Endothelial cell of umbilical vein (primary cell): ENCODE results near the gene DENND1B. TPM values are rescaled to one million over a fixed set of nuclear protein-coding genes. Genes with fewer than 3 reads are reported as not detected.

Experiments used
- BruUV-seq: library from RNA; stranded (reverse); fragments of 400-500 nt; replicated peaks from 2 replicates; lab custom pipeline; 2021; lab: Mats Ljungman, UMichigan
- CTCF ChIA-PET: fragments of 300-600, 350-600 bp; sonication (Branson Sonifier 250); formaldehyde crosslinking; loops from one replicate; lab custom pipeline; 2021; ENCODE audit warnings: antibody characterized with exemption, inconsistent platforms; lab: Charles Lee
- POLR2A ChIA-PET: fragments of 300-600, 350-600 bp; sonication (Branson Sonifier 250); formaldehyde crosslinking; loops from one replicate; lab custom pipeline; 2021; ENCODE audit warnings: antibody characterized with exemption, inconsistent platforms; lab: Charles Lee
- DNase-seq: peaks from one replicate; pipeline ENCODE4 v3.0.0-alpha.2; 2011; ENCODE audit warnings: low read depth, low spot score
- FAIRE-seq: peaks from 2 replicates; lab custom pipeline; 2011; peaks lifted over from hg19 to GRCh38; lab: Jason Lieb, UNC
- H2AFZ ChIP-seq: 2 replicates; pipeline ENCODE4 v1.6.0; 2012; ENCODE audit warnings: low read depth, low read length, control low read depth, inconsistent platforms
- H3K27ac ChIP-seq: 2 replicates; pipeline ENCODE4 v1.5.1; 2011; ENCODE audit warnings: low read depth, mild to moderate bottlenecking, control low read depth, low read length, moderate library complexity; ENCODE audit not compliant: insufficient read depth
- H3K27me3 ChIP-seq, 2 experiments: 2 replicates each; pipeline versions ENCODE4 v1.6.0 to v1.6.1; 2011; ENCODE audit warnings: low read length in 2 of 2, mixed read lengths in 1 of 2; ENCODE audit not compliant: control insufficient read depth in 2 of 2, insufficient read depth in 2 of 2
- H3K36me3 ChIP-seq, 2 experiments: 2 replicates in 1 of 2; 3 replicates in 1 of 2; pipeline ENCODE4 v1.5.1; 2011; ENCODE audit warnings: low read length in 2 of 2, mild to moderate bottlenecking in 1 of 2, moderate library complexity in 1 of 2; ENCODE audit not compliant: control insufficient read depth in 2 of 2, insufficient read depth in 2 of 2; ENCODE audit errors: extremely low read depth in 1 of 2
- H3K4me1 ChIP-seq: 3 replicates; pipeline ENCODE4 v1.5.1; 2011; ENCODE audit warnings: mild to moderate bottlenecking, low read length; ENCODE audit not compliant: control insufficient read depth, insufficient read depth; ENCODE audit errors: extremely low read depth
- H3K4me2 ChIP-seq: 2 replicates; pipeline ENCODE4 v1.6.1; 2011; ENCODE audit warnings: low read length, control low read depth, mixed read lengths; ENCODE audit not compliant: insufficient read depth
- H3K4me3 ChIP-seq, 3 experiments: fragments of 200-600 bp in 1 of 3; sonication (generic), shearing (Covaris generic) in 1 of 3; replicated peaks in 1 of 3; 2 replicates each; pipeline ENCODE4 v1.5.1; 2011 to 2016; ENCODE audit warnings: control low read depth in 3 of 3, low read length in 3 of 3, mild to moderate bottlenecking in 2 of 3, inconsistent platforms in 1 of 3, low read depth in 1 of 3, moderate library complexity in 1 of 3; ENCODE audit not compliant: insufficient read depth in 1 of 3
- H3K79me2 ChIP-seq: 2 replicates; pipeline ENCODE4 v1.6.0; 2012; ENCODE audit warnings: low read length, inconsistent platforms; ENCODE audit not compliant: control insufficient read depth, insufficient read depth
- H3K9ac ChIP-seq: replicated peaks from 2 replicates; pipeline ENCODE3; 2011; ENCODE audit warnings: low read length, control low read depth; ENCODE audit not compliant: insufficient read depth; ENCODE audit errors: extremely low read depth
- H3K9me1 ChIP-seq: replicated peaks from 3 replicates; pipeline ENCODE4 v1.6.0; 2011; ENCODE audit warnings: mild to moderate bottlenecking, low read length; ENCODE audit not compliant: control insufficient read depth, insufficient read depth; ENCODE audit errors: extremely low read depth
- H3K9me3 ChIP-seq: replicated peaks from 2 replicates; pipeline ENCODE4 v1.5.1; 2012; ENCODE audit warnings: low read length, inconsistent platforms; ENCODE audit not compliant: control insufficient read depth, insufficient read depth
- H4K20me1 ChIP-seq: replicated peaks from 2 replicates; pipeline ENCODE3; 2011; ENCODE audit warnings: mild to moderate bottlenecking, low read length; ENCODE audit not compliant: control insufficient read depth, insufficient read depth; ENCODE audit errors: extremely low read depth
- EZH2 ChIP-seq: IDR thresholded peaks from 2 replicates; pipeline ENCODE4 v1.6.1; 2012; ENCODE audit warnings: borderline replicate concordance, low read depth, mild to moderate bottlenecking, moderate library complexity, low read length, inconsistent platforms; ENCODE audit not compliant: severe bottlenecking
- FOS ChIP-seq: IDR thresholded peaks from 2 replicates; pipeline ENCODE4 v1.6.1; 2011; ENCODE audit warnings: mild to moderate bottlenecking, low read length, moderate library complexity, borderline replicate concordance; ENCODE audit not compliant: insufficient read depth
- GATA2 ChIP-seq: IDR thresholded peaks from 2 replicates; pipeline ENCODE4 v1.7.0; 2011; ENCODE audit warnings: low read depth, mild to moderate bottlenecking, moderate library complexity, mixed read lengths, low read length; ENCODE audit not compliant: insufficient read length, insufficient read depth
- JUN ChIP-seq: IDR thresholded peaks from 2 replicates; pipeline ENCODE4 v1.6.1; 2011; ENCODE audit warnings: borderline replicate concordance, low read depth; ENCODE audit not compliant: insufficient read length, insufficient read depth
- MYC ChIP-seq: IDR thresholded peaks from one replicate; pipeline ENCODE4 v1.6.1; 2011; ENCODE audit warnings: mild to moderate bottlenecking, low read depth, low read length
- POLR2A ChIP-seq: IDR thresholded peaks from 2 replicates; pipeline ENCODE4 v1.6.1; 2012; ENCODE audit warnings: low read depth, mild to moderate bottlenecking, control low read depth, low read length
- POLR2AphosphoS5 ChIP-seq: IDR thresholded peaks from 2 replicates; pipeline ENCODE4 v1.6.1; 2012; ENCODE audit warnings: low read depth, mild to moderate bottlenecking, control low read depth, low read length, moderate library complexity; ENCODE audit not compliant: insufficient read depth
- dilution Hi-C: fragments of 300-500 bp; cut with MboI; formaldehyde crosslinking; loops from one replicate; pipeline ENCODE4 v1.15.0; 2019; ENCODE audit warnings: low sequenced_read_pairs; ENCODE audit not compliant: extremely low pct_ligation_motif_present
- intact Hi-C: fragments of 100-400 bp; cut with micrococcal nuclease; formaldehyde crosslinking; loops from one replicate; pipeline ENCODE4 v1.10.0; 2022
- polyA plus RNA-seq, 4 experiments: library from polyadenylated mRNA; depleted of rRNA in 3 of 4; stranded (reverse) in 3 of 4; unstranded in 1 of 4; fragments of >200 nt; gene quantifications; 2 replicates each; pipeline versions ENCODE4 v1.2.1 to v1.2.3, GENCODE V29; 2011 to 2012; ENCODE audit warnings: missing spikeins in 1 of 4
- total RNA-seq: library from RNA; stranded (reverse); gene quantifications from 2 replicates; pipeline ENCODE4 v1.2.3, GENCODE V29; 2021
- TF ChIP-seq, protein P1 (sequence below), 2 donors: IDR thresholded peaks; 1 replicate in 1 of 2; 2 replicates in 1 of 2; pipeline ENCODE4 v1.5.1; 2011; ENCODE audit warnings: low read length in 2 of 2, mild to moderate bottlenecking in 2 of 2, moderate library complexity in 2 of 2, control low read depth in 1 of 2, inconsistent platforms in 1 of 2, low read depth in 1 of 2; ENCODE audit not compliant: insufficient read depth in 1 of 2; ENCODE audit errors: extremely low read depth in 1 of 2
- TF ChIP-seq, protein P2 (sequence below): IDR thresholded peaks from 2 replicates; pipeline ENCODE4 v1.6.1; 2011; ENCODE audit not compliant: insufficient read depth, insufficient read length

The DENND1B gene
- total and polyA plus RNA-seq, 2 donors (not counting 3 experiments of a cell fraction or from before 2014, with no cell fraction given) = 0.97 to 3.3 TPM

DNA sequence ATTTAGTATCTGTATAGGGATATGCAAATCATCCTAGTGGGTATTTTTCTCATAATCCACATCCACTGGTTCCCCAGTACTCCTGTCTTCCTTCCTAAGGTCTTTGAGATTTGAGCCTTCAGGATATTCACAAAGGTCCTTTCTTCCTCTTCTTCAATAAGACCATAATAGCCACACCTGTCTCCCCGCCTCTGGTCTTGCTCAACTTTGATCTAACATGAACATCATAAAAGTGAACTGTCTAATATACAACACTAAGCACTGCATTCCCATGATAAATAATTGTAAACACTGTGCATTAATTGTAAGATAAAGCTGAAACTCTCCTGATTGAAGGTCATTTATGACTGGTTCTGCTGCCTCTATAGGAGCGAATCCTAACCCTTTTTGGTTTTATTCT is 184.6 kb downstream of the DENND1B start:
- H3K4me3 ChIP-seq = no peak overlapping the region

More for the DNA sequence above, 184.6 kb downstream of the DENND1B start:
- Histone ChIP-seq H3K79me2 (no peaks in the 10 kb centered on the region), H3K4me1 (no peaks in the 10 kb centered on the region), H3K4me2 (no peak overlapping the region), H3K9me3 (no peaks in the 10 kb centered on the region), H3K9me1 (no peaks in the 10 kb centered on the region), H3K27ac (no peak overlapping the region), H3K27me3 (no peaks in the 10 kb centered on the region), H2AFZ (no peak overlapping the region), H4K20me1 (no peaks in the 10 kb centered on the region), H3K36me3 (no peaks in the 10 kb centered on the region), H3K9ac (no peak overlapping the region)
- POLR2A ChIA-PET = no interaction called here
- TF ChIP-seq MYC (no peak), EZH2 (no peak), FOS (no peak), GATA2 (no peak), POLR2AphosphoS5 (no peak), JUN (no peak), POLR2A (no peak)
- TF ChIP-seq, protein P1, sequence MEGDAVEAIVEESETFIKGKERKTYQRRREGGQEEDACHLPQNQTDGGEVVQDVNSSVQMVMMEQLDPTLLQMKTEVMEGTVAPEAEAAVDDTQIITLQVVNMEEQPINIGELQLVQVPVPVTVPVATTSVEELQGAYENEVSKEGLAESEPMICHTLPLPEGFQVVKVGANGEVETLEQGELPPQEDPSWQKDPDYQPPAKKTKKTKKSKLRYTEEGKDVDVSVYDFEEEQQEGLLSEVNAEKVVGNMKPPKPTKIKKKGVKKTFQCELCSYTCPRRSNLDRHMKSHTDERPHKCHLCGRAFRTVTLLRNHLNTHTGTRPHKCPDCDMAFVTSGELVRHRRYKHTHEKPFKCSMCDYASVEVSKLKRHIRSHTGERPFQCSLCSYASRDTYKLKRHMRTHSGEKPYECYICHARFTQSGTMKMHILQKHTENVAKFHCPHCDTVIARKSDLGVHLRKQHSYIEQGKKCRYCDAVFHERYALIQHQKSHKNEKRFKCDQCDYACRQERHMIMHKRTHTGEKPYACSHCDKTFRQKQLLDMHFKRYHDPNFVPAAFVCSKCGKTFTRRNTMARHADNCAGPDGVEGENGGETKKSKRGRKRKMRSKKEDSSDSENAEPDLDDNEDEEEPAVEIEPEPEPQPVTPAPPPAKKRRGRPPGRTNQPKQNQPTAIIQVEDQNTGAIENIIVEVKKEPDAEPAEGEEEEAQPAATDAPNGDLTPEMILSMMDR (IDR thresholded peaks at IDR 0.05; ENCODE audit: extremely low read depth in 1 of 2, insufficient read depth in 1 of 2, low read depth in 1 of 2, low read length in 2 of 2) = no peak
- TF ChIP-seq, protein P2, sequence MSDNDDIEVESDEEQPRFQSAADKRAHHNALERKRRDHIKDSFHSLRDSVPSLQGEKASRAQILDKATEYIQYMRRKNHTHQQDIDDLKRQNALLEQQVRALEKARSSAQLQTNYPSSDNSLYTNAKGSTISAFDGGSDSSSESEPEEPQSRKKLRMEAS = no peak
- DNase-seq = no peak
- no peak for FAIRE-seq
- CTCF ChIA-PET = interaction anchor here (0.5 to 1.6 kb wide), 2 partner anchors 16 to 333 kb away, joined by 3 to 4 read pairs; no protein-coding TSS in a partner anchor
- BruUV-seq = no TSS peak
- intact Hi-C loops (no loop called here), dilution Hi-C loops (no loop called here)
